HG03175 (cell line): ENCODE measurements around the gene VSNL1.

Source experiments
- ATAC-seq: cut with Tn5 transposase; IDR thresholded peaks from one replicate; pipeline ENCODE4 v1.9.1; 2021; ENCODE audit warnings: mild to moderate bottlenecking, moderate library complexity; ENCODE audit not compliant: unreplicated experiment

The VSNL1 gene

GRCh38 chr2:17607379-17607778 is 66.9 kb downstream of the VSNL1 start:
- no peak for ATAC-seq

GRCh38 chr2:17608251-17608650 is 67.8 kb downstream of the VSNL1 start:
- no peak for ATAC-seq

- no peak for ATAC-seq
These were observed 70.0 kb downstream of the VSNL1 start for GRCh38 chr2:17610521-17610920.

GRCh38 chr2:17611036-17611435 is 70.5 kb downstream of the VSNL1 start:
- ATAC-seq, result no peak

- no peak for ATAC-seq
These were observed 73.9 kb downstream of the VSNL1 start for GRCh38 chr2:17614174-17614930.

GRCh38 chr2:17615147-17615546 is 74.7 kb downstream of the VSNL1 start:
- ATAC-seq, result no peak

- no peak for ATAC-seq
These were observed 75.3 kb downstream of the VSNL1 start for GRCh38 chr2:17615728-17616351.

- ATAC-seq, result no peak
These were observed 75.9 kb downstream of the VSNL1 start for GRCh38 chr2:17616405-17616804.

GRCh38 chr2:17617516-17617915 is 77.0 kb downstream of the VSNL1 start:
- no peak for ATAC-seq

GRCh38 chr2:17617955-17618354 is 77.5 kb downstream of the VSNL1 start:
- no peak for ATAC-seq

GRCh38 chr2:17620280-17620679 is 79.8 kb downstream of the VSNL1 start:
- no peak for ATAC-seq

- no peak for ATAC-seq
These were observed 80.3 kb downstream of the VSNL1 start for GRCh38 chr2:17620841-17621240.

- no peak for ATAC-seq
These were observed 81.3 kb downstream of the VSNL1 start for GRCh38 chr2:17621781-17622180.

GRCh38 chr2:17625446-17625845 is 85.0 kb downstream of the VSNL1 start:
- ATAC-seq, result no peak

GRCh38 chr2:17626986-17627385 is 86.5 kb downstream of the VSNL1 start:
- no peak for ATAC-seq

- ATAC-seq, result no peak
These were observed 86.9 kb downstream of the VSNL1 start for GRCh38 chr2:17627434-17627833.

- peak; percentile 45 for ATAC-seq
These were observed 88.1 kb downstream of the VSNL1 start for GRCh38 chr2:17628349-17629261.

GRCh38 chr2:17630089-17630488 is 89.6 kb downstream of the VSNL1 start:
- ATAC-seq, result no peak

GRCh38 chr2:17634997-17635396 is 94.5 kb downstream of the VSNL1 start:
- no peak for ATAC-seq

- no peak for ATAC-seq
These were observed 95.8 kb downstream of the VSNL1 start for GRCh38 chr2:17636257-17636656.

GRCh38 chr2:17637131-17637906 is 96.8 kb downstream of the VSNL1 start:
- ATAC-seq, result no peak
